Choroid plexus epithelial cell (primary cell): Measurements from ENCODE around the gene TMC1.

Source experiments
- DNase-seq: peaks from one replicate; pipeline ENCODE4 v3.0.0-alpha.2; 2010; ENCODE audit warnings: low read depth
- H3K4me3 ChIP-seq: 2 replicates; pipeline ENCODE4 v1.5.1; 2011; ENCODE audit warnings: low read depth, mild to moderate bottlenecking, control low read depth, low read length, moderate library complexity
- CTCF ChIP-seq: conservative IDR thresholded peaks from 2 replicates; pipeline ENCODE4 v1.5.1; 2011; ENCODE audit warnings: low read depth, mild to moderate bottlenecking, control low read depth, inconsistent platforms, low read length, moderate library complexity

The TMC1 gene

GRCh38 chr9:72633966-72634365 is 112.6 kb downstream of the TMC1 start:
- DNase-seq = peak; percentile 55
- no peak overlapping the region for H3K4me3 ChIP-seq
- TF ChIP-seq CTCF = no peak

- TF ChIP-seq CTCF = no peak
- no peak for DNase-seq
- H3K4me3 ChIP-seq = no peak overlapping the region
Measured at GRCh38 chr9:72635197-72635596, 113.8 kb downstream of the TMC1 start.

- no peak for TF ChIP-seq CTCF
- DNase-seq = no peak
- H3K4me3 ChIP-seq = no peak overlapping the region
Measured at GRCh38 chr9:72636621-72637020, 115.2 kb downstream of the TMC1 start.

GRCh38 chr9:72643651-72644050 is 122.2 kb downstream of the TMC1 start:
- no peak for DNase-seq
- TF ChIP-seq CTCF = no peak
- H3K4me3 ChIP-seq = no peak overlapping the region

GRCh38 chr9:72646061-72646460 is 124.7 kb downstream of the TMC1 start:
- H3K4me3 ChIP-seq = no peak overlapping the region
- TF ChIP-seq CTCF = no peak
- DNase-seq = no peak

- no peak for DNase-seq
- H3K4me3 ChIP-seq = no peak overlapping the region
- no peak for TF ChIP-seq CTCF
Measured at GRCh38 chr9:72648324-72649126, 127.1 kb downstream of the TMC1 start.

- H3K4me3 ChIP-seq = no peak overlapping the region
- DNase-seq = no peak
Measured at GRCh38 chr9:72649127-72649442, 127.7 kb downstream of the TMC1 start.

More at GRCh38 chr9:72649127-72649442, 127.7 kb downstream of the TMC1 start:
- no peak for TF ChIP-seq CTCF
